AG04450 (cell line): ENCODE data around the gene TRAF7. TPM values are rescaled to one million over a fixed set of nuclear protein-coding genes. Genes with fewer than 3 reads are reported as not detected.

ENCODE experiments used
- CTCF ChIA-PET: fragments of 300-600, 350-600 bp; formaldehyde crosslinking; extraction: SDS; loops from one replicate; lab custom pipeline; 2022; ENCODE audit warnings: antibody characterized with exemption, inconsistent platforms; lab: Charles Lee
- POLR2A ChIA-PET: fragments of 350-600 bp; formaldehyde crosslinking; extraction: SDS; loops from one replicate; lab custom pipeline; 2021; ENCODE audit warnings: antibody characterized with exemption, inconsistent platforms; lab: Yijun Ruan, JAX
- DNase-seq: peaks from one replicate; pipeline ENCODE4 v3.0.0-alpha.2; 2011; ENCODE audit warnings: low read depth, low spot score
- H3K27ac ChIP-seq: one replicate; pipeline ENCODE4 v1.5.1; 2012; ENCODE audit warnings: low read depth, low read length, control low read depth
- H3K27me3 ChIP-seq: one replicate; pipeline ENCODE4 v1.6.0; 2012; ENCODE audit warnings: low read length; ENCODE audit not compliant: control insufficient read depth, insufficient read depth
- H3K4me3 ChIP-seq: 2 replicates; pipeline ENCODE4 v1.5.1; 2011; ENCODE audit warnings: mild to moderate bottlenecking, low read depth, low read length, control low read depth
- H3K9me3 ChIP-seq: 2 replicates; pipeline ENCODE4 v1.5.1; 2012; ENCODE audit warnings: low read length; ENCODE audit not compliant: control insufficient read depth, insufficient read depth
- polyA plus RNA-seq: library from polyadenylated mRNA; depleted of rRNA; stranded (reverse); fragments of >200 nt; gene quantifications from 2 replicates; pipeline ENCODE4 v1.2.3, GENCODE V29; 2011
- TF ChIP-seq, protein P1 (sequence below): IDR thresholded peaks from 2 replicates; pipeline ENCODE4 v1.5.1; 2011; ENCODE audit warnings: low read depth, low read length, control low read depth, inconsistent platforms

Gene TRAF7
- polyA plus RNA-seq, 1 experiment, result 35.2 TPM

GRCh38 chr16:2190002-2190658 lies 34.5 kb downstream of the TRAF7 start:
- Histone ChIP-seq H3K4me3 (no peak overlapping the region), H3K27me3 (peaks cover 20% of the 10 kb centered on the region), H3K27ac (no peak overlapping the region), H3K9me3 (no peaks in the 10 kb centered on the region; the same call in 1 of the 2 replicates)
- TF ChIP-seq, protein P1, sequence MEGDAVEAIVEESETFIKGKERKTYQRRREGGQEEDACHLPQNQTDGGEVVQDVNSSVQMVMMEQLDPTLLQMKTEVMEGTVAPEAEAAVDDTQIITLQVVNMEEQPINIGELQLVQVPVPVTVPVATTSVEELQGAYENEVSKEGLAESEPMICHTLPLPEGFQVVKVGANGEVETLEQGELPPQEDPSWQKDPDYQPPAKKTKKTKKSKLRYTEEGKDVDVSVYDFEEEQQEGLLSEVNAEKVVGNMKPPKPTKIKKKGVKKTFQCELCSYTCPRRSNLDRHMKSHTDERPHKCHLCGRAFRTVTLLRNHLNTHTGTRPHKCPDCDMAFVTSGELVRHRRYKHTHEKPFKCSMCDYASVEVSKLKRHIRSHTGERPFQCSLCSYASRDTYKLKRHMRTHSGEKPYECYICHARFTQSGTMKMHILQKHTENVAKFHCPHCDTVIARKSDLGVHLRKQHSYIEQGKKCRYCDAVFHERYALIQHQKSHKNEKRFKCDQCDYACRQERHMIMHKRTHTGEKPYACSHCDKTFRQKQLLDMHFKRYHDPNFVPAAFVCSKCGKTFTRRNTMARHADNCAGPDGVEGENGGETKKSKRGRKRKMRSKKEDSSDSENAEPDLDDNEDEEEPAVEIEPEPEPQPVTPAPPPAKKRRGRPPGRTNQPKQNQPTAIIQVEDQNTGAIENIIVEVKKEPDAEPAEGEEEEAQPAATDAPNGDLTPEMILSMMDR, result no peak
- ChIA-PET CTCF (no interaction called here), POLR2A (interaction anchor here (1.7 kb wide), 1 partner anchor 35 kb away, joined by 5 read pairs; the partner anchor contains the start of gene TRAF7)
- DNase-seq, result no peak

- TF ChIP-seq, protein P1, result no peak
- Histone ChIP-seq H3K27ac (no peak overlapping the region), H3K9me3 (peaks cover 3% of the 10 kb centered on the region; the same call in 1 of the 2 replicates), H3K27me3 (peaks cover 28% of the 10 kb centered on the region), H3K4me3 (no peak overlapping the region)
- ChIA-PET CTCF (no interaction called here), POLR2A (interaction anchor here (1.7 to 1.8 kb wide), 2 partner anchors 35 kb away, joined by 5 to 8 read pairs; partner anchors contain the start of gene TRAF7)
- DNase-seq, result no peak
Measured at GRCh38 chr16:2190659-2191445, 35.3 kb downstream of the TRAF7 start.

DNA sequence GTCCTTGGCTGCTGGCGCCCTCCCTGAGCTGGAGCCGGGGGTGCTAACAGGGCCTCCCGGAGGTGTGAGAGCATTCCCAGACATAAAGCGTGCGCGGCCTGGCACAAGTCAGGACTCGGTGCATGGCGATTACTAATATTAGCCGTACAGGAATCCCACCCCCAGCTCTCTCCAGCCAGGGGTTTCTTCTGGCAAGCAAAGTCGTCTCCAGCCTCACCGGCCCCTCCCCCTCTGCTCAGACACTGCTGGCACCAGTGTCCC lies 35.8 kb downstream of the TRAF7 start:
- peaks cover 26% of the 10 kb centered on the region for H3K27me3 ChIP-seq
- H3K27ac ChIP-seq, result no peak overlapping the region
- peaks cover 3% of the 10 kb centered on the region; the same call in 1 of the 2 replicates for H3K9me3 ChIP-seq
- DNase-seq, result no peak
- ChIA-PET CTCF (no interaction called here), POLR2A (interaction anchor here (1.8 kb wide), 1 partner anchor 36 kb away, joined by 8 read pairs; the partner anchor contains the start of gene TRAF7)
- TF ChIP-seq, protein P1, result no peak
- H3K4me3 ChIP-seq, result no peak overlapping the region

GRCh38 chr16:2194166-2194834 lies 38.7 kb downstream of the TRAF7 start:
- no peak overlapping the region for H3K27ac ChIP-seq
- TF ChIP-seq, protein P1, result no peak
- peaks cover 3% of the 10 kb centered on the region; the same call in 1 of the 2 replicates for H3K9me3 ChIP-seq
- H3K27me3 ChIP-seq, result peaks cover 52% of the 10 kb centered on the region
- ChIA-PET CTCF (no interaction called here), POLR2A (interaction anchor here (0.6 to 3.4 kb wide), 2 partner anchors 36 to 39 kb away, joined by 7 to 16 read pairs; partner anchors contain the start of gene TRAF7)
- H3K4me3 ChIP-seq, result no peak overlapping the region
- DNase-seq, result no peak
